ENCODE data around the gene GPSM1.

The GPSM1 gene

DNA sequence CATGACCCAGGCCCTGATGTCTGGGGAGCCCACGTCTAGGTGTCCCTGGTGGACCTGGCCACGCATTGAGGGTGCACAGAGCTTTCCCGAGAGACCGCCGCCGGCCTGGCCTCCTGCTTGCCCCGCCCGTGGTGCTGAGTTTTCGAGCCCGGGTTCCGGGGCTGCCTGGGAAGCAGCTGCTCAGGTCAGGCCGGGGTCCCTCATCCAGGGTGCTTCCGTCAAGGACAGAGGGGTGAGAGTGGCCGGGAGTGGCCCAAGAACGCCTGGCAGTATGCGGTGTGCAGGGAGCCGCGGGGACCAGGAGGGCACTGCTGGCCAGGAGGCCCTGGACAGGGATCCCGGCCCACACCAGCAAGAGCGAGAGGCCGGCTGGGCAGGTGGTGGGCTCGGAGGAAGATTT, 43.0 kb upstream of the GPSM1 start:
- intact Hi-C loops (cut with DNase I; ENCODE audit: low total_unique reads) = loop anchor here (10.0 kb wide), 1 partner anchor 140 kb away; no protein-coding TSS in a partner anchor
- H3K36me3 ChIP-seq = no peaks in the 10 kb centered on the region
- H3K27ac ChIP-seq = no peak overlapping the region
- peaks cover 0 to 12% (median 8%) of the 10 kb centered on the region in 4 donors for H3K4me1 ChIP-seq
- no peak for TF ChIP-seq CTCF (IDR thresholded peaks at IDR 0.05)
- H3K4me3 ChIP-seq = no peak overlapping the region
- DNase-seq = no peak
- peaks cover 0 to 74% of the 10 kb centered on the region in 2 donors for H3K27me3 ChIP-seq
- peaks cover 0 to 9% (median 0%) of the 10 kb centered on the region in 3 donors for H3K9me3 ChIP-seq

DNA sequence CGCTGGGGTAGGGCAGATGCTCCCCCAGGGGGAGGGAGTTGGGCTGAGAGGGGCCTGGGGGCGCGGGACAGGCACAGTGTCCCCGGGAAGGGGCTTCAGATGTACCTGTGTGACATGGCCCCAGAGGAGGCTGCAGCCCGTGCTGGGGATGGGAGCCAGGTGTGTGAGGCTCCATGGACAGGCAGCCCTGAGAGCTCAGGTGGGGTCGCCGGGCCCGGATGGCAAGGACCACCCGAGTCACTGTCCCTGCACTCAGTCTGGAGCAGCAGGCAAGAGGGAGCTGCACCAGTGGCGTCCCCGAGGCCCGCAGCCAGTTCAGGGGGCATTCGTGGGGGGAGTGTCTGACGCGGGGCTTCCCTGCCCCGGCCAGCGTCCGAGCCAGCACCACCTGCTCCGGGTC, 42.4 kb upstream of the GPSM1 start:
- intact Hi-C loops (cut with DNase I; ENCODE audit: low total_unique reads) = loop anchor here (10.0 kb wide), 1 partner anchor 140 kb away; no protein-coding TSS in a partner anchor
- DNase-seq = no peak
- TF ChIP-seq CTCF (IDR thresholded peaks at IDR 0.05) = no peak
- no peaks in the 10 kb centered on the region for H3K36me3 ChIP-seq
- peaks cover 0 to 12% (median 8%) of the 10 kb centered on the region in 4 donors for H3K4me1 ChIP-seq
- H3K27me3 ChIP-seq = peaks cover 0 to 73% of the 10 kb centered on the region in 2 donors
- H3K4me3 ChIP-seq = no peak overlapping the region
- H3K27ac ChIP-seq = no peak overlapping the region
- peaks cover 0 to 3% (median 0%) of the 10 kb centered on the region in 3 donors for H3K9me3 ChIP-seq

DNA sequence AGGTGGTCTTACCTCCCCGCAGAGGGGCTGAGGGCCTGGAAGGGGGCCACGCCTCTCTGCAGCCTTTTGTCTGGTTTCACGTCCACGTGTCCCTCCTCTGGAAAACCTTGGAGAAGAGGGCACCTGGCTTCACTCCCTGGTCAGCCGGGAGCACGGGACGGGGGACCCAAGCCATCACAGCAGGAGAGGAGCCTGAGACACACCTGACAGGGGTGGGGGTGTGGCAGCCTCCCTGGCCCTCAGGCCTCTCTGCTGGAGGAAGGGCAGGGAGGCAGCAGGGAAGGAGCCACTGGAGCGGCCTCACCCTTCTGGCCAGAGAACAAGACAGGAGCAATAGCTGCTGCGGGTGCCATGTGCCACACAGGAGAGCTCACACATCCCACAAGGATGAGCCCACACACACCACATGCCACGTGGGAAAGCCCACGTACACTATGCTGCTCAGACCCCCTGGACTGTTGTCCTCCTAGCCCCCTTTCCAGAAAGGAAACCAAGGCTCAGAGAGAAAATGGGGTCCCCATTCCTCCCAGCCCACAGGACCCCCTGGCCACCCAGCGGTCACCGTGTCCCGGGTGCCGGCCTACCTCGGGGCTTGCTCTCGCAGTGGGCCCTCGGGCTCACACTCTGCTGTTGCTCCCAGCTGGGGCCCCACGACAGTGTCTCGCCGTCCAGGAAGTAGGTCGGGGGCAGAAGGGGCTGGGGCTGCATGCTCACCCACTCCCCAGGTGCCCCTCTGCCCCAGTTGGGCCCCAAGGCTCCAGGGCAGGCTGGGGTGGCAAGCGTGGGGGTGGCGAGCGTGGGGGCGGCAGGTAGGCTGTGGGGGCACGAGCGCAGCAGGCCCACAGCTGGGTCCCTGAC, 41.6 kb upstream of the GPSM1 start:
- intact Hi-C loops (cut with DNase I; ENCODE audit: low total_unique reads) = loop anchor here (10.0 kb wide), 1 partner anchor 141 kb away; no protein-coding TSS in a partner anchor
- no peaks in the 10 kb centered on the region for H3K36me3 ChIP-seq
- DNase-seq = no peak
- H3K4me3 ChIP-seq = no peak overlapping the region
- H3K27ac ChIP-seq = no peak overlapping the region
- H3K4me1 ChIP-seq = peaks cover 0 to 12% (median 8%) of the 10 kb centered on the region in 4 donors
- peaks cover 0 to 74% of the 10 kb centered on the region in 2 donors for H3K27me3 ChIP-seq
- no peak for TF ChIP-seq CTCF (IDR thresholded peaks at IDR 0.05)
- H3K9me3 ChIP-seq = no peaks in the 10 kb centered on the region

- Histone ChIP-seq H3K4me1 (peaks cover 0 to 12% (median 8%) of the 10 kb centered on the region in 4 donors), H3K9me3 (no peaks in the 10 kb centered on the region), H3K27me3 (peaks cover 0 to 75% of the 10 kb centered on the region in 2 donors), H3K4me3 (no peak overlapping the region), H3K36me3 (no peaks in the 10 kb centered on the region), H3K27ac (no peak overlapping the region)
- DNase-seq = no peak
- no peak for TF ChIP-seq CTCF (IDR thresholded peaks at IDR 0.05)
- intact Hi-C loops (cut with DNase I; ENCODE audit: low total_unique reads) = loop anchor here (10.0 kb wide), 1 partner anchor 142 kb away; no protein-coding TSS in a partner anchor
Measured at GRCh38 chr9:136286359-136286986, 40.9 kb upstream of the GPSM1 start.

DNA sequence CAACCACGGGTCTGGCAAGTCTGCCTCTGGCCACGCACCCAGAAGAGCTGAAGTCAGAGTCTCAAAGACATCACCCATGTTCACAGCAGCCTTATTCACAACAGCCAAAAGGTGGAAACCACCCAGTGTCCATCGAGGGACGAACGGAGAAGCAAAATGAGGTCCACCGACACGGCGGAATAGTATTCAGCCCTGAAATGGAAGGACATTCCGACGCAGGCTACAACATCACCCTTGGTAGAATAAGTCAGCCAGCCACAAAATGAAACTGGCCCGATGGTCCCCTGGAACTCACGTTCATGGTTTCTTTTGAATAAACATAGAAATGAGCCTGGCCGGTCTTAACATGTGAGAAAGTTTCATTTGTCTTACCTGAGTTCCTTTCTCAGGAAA, 40.4 kb upstream of the GPSM1 start:
- TF ChIP-seq CTCF (IDR thresholded peaks at IDR 0.05) = no peak
- no peak overlapping the region for H3K27ac ChIP-seq
- peaks cover 0 to 12% (median 8%) of the 10 kb centered on the region in 4 donors for H3K4me1 ChIP-seq
- peaks cover 0 to 75% of the 10 kb centered on the region in 2 donors for H3K27me3 ChIP-seq
- H3K9me3 ChIP-seq = no peaks in the 10 kb centered on the region
- no peaks in the 10 kb centered on the region for H3K36me3 ChIP-seq
- no peak for DNase-seq
- intact Hi-C loops (cut with DNase I; ENCODE audit: low total_unique reads) = loop anchor here (10.0 kb wide), 1 partner anchor 142 kb away; no protein-coding TSS in a partner anchor
- H3K4me3 ChIP-seq = no peak overlapping the region
